ENCODE measurements around the gene NHSL1. TPM values are rescaled to one million over a fixed set of nuclear protein-coding genes. Genes with fewer than 3 reads are reported as not detected.

NHSL1 gene
- total RNA-seq, 2 experiments from 2014 or later: 2.7 to 10.6 TPM

DNA sequence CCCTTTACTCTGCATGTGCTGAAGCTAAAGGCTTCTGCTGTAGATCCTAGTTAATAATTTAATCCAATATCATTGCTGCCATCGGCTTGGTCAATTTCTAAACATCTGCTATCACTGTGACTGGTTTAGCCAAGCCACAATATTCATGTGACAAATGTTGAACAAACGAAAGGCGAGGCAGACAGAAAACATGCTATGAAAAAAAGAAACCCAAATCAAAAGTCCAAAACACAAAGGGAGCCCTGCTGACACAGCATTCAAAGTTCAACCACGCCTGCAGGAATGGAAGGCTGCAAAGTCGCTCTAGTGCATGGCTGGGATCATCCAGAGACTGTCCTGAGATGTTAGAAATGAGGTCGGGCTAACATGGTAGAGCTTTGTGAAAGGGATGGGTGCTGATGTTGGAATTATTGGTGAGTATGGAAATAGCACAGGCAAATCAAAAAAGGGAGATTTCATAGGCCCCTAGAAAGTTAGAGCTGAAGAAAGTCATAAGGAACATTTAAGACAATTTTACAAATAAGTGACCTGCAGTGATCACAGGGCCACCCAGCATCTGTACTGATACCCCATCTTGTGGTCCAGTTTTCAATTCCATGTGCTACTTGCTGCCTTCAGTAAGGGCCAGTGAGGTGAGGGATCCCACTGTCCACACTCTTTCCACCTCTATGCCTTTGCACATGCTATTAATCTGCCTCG, 8.8 kb upstream of the NHSL1 start:
- no peaks in the 10 kb centered on the region for H3K79me2 ChIP-seq (ENCODE audit: insufficient read depth, low read depth, low read length)
- H3K9me2 ChIP-seq (ENCODE audit: insufficient read depth, low read length): no peaks in the 10 kb centered on the region
- intact Hi-C loops (cut with micrococcal nuclease; ENCODE audit: unreplicated experiment): no loop called here
- no peak overlapping the region for H3K27ac ChIP-seq (ENCODE audit: low read depth, low read length, poor library complexity, severe bottlenecking)
- TF ChIP-seq EZH2phosphoT487 (IDR thresholded peaks at IDR 0.05; ENCODE audit: borderline replicate concordance, low read depth, low read length): no peak
- TF ChIP-seq, protein P1, sequence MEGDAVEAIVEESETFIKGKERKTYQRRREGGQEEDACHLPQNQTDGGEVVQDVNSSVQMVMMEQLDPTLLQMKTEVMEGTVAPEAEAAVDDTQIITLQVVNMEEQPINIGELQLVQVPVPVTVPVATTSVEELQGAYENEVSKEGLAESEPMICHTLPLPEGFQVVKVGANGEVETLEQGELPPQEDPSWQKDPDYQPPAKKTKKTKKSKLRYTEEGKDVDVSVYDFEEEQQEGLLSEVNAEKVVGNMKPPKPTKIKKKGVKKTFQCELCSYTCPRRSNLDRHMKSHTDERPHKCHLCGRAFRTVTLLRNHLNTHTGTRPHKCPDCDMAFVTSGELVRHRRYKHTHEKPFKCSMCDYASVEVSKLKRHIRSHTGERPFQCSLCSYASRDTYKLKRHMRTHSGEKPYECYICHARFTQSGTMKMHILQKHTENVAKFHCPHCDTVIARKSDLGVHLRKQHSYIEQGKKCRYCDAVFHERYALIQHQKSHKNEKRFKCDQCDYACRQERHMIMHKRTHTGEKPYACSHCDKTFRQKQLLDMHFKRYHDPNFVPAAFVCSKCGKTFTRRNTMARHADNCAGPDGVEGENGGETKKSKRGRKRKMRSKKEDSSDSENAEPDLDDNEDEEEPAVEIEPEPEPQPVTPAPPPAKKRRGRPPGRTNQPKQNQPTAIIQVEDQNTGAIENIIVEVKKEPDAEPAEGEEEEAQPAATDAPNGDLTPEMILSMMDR (conservative IDR thresholded peaks at IDR 0.05; ENCODE audit: low read length): no peak
- no peak overlapping the region for H3K4me2 ChIP-seq (ENCODE audit: low read length)
- H3K9me3 ChIP-seq (ENCODE audit: low read length): no peaks in the 10 kb centered on the region
- H3K4me1 ChIP-seq (ENCODE audit: insufficient read depth, low read length, poor library complexity, severe bottlenecking): peaks cover 4% of the 10 kb centered on the region
- ChIA-PET CTCF (ENCODE audit: unreplicated experiment) (interaction anchor here (1.5 kb wide), 1 partner anchor 79 kb away, joined by 7 read pairs; no protein-coding TSS in a partner anchor), POLR2A (interaction anchor here (0.8 to 1.4 kb wide), 2 partner anchors 10 to 81 kb away, joined by 3 read pairs; no protein-coding TSS in a partner anchor)
- H3K36me3 ChIP-seq (ENCODE audit: insufficient read depth, low read length): no peaks in the 10 kb centered on the region
- BruUV-seq (replicated peaks): no TSS peak
- no peak for DNase-seq (ENCODE audit: low spot score)
- H2AFZ ChIP-seq (ENCODE audit: low read length): no peak overlapping the region
- H3K4me3 ChIP-seq (ENCODE audit: low read depth, low read length, poor library complexity, severe bottlenecking): no peak overlapping the region
- no peaks in the 10 kb centered on the region for H4K20me1 ChIP-seq (ENCODE audit: insufficient read depth, low read length)

DNA sequence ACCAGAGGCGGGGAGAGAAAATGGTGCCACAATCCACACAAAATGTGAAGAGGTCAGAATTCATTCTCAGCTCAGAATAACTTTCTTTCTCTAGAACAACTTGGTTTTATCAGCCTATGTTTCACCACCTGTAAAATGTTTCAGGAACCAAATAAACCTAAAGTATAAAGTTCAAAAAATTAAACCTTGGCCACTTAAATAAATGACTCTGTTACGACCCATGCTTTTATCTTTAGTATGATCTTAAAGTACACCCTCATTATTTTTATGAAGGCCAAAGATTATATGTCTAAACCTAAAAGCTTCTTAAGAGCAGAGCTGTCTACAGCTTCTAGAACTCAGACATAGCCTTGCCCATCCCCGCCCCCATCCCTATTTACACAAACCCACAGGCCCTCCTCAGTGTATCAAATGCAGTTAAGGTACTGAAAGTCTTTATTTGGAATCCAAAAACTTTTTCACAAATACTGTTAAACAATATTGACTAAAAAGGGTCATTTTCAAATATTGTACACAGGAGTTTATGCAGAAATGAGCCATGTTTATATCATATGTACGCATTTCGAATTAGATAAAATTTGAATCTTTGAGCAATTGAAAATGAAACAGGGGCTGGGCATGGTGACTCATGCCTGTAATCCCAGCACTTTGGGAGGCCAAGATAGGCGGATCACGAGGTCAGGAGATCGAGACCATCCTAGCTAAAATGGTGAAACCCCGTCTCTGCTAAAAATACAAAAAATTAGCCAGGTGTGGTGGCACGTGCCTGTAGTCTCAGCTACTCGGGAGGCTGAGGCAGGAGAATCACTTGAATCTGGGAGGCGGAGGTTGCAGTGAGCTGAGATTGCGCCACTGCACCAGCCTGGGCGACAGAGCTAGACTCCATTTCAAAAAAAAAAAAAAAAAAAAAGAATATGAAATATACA, 5.7 kb upstream of the NHSL1 start:
- TF ChIP-seq EZH2phosphoT487 (IDR thresholded peaks at IDR 0.05; ENCODE audit: borderline replicate concordance, low read depth, low read length): no peak
- TF ChIP-seq, protein P1 (conservative IDR thresholded peaks at IDR 0.05; ENCODE audit: low read length): no peak
- no peaks in the 10 kb centered on the region for H3K36me3 ChIP-seq (ENCODE audit: insufficient read depth, low read length)
- peaks cover 10% of the 10 kb centered on the region for H3K4me1 ChIP-seq (ENCODE audit: insufficient read depth, low read length, poor library complexity, severe bottlenecking)
- no peak overlapping the region for H3K4me2 ChIP-seq (ENCODE audit: low read length)
- H3K4me3 ChIP-seq (ENCODE audit: low read depth, low read length, poor library complexity, severe bottlenecking): no peak overlapping the region
- intact Hi-C loops (cut with micrococcal nuclease; ENCODE audit: unreplicated experiment): no loop called here
- ChIA-PET POLR2A (interaction anchor here (0.7 to 0.8 kb wide), 2 partner anchors 7 to 82 kb away, joined by 3 to 5 read pairs; no protein-coding TSS in a partner anchor), CTCF (ENCODE audit: unreplicated experiment) (no interaction called here)
- H4K20me1 ChIP-seq (ENCODE audit: insufficient read depth, low read length): no peaks in the 10 kb centered on the region
- no peaks in the 10 kb centered on the region for H3K9me3 ChIP-seq (ENCODE audit: low read length)
- no peak overlapping the region for H3K27ac ChIP-seq (ENCODE audit: low read depth, low read length, poor library complexity, severe bottlenecking)
- no TSS peak for BruUV-seq (replicated peaks)
- no peak for DNase-seq (ENCODE audit: low spot score)
- H3K79me2 ChIP-seq (ENCODE audit: insufficient read depth, low read depth, low read length): no peaks in the 10 kb centered on the region
- no peak overlapping the region for H2AFZ ChIP-seq (ENCODE audit: low read length)
- no peaks in the 10 kb centered on the region for H3K9me2 ChIP-seq (ENCODE audit: insufficient read depth, low read length)
